ENCODE measurements around the gene RAB37. TPM values are rescaled to one million over a fixed set of nuclear protein-coding genes. Genes with fewer than 3 reads are reported as not detected.

RAB37 gene
- total RNA-seq, 3 donors from 2014 or later (not counting 1 experiment from before 2014, with no cell fraction given): 150 to 184 (median 169) TPM

DNA sequence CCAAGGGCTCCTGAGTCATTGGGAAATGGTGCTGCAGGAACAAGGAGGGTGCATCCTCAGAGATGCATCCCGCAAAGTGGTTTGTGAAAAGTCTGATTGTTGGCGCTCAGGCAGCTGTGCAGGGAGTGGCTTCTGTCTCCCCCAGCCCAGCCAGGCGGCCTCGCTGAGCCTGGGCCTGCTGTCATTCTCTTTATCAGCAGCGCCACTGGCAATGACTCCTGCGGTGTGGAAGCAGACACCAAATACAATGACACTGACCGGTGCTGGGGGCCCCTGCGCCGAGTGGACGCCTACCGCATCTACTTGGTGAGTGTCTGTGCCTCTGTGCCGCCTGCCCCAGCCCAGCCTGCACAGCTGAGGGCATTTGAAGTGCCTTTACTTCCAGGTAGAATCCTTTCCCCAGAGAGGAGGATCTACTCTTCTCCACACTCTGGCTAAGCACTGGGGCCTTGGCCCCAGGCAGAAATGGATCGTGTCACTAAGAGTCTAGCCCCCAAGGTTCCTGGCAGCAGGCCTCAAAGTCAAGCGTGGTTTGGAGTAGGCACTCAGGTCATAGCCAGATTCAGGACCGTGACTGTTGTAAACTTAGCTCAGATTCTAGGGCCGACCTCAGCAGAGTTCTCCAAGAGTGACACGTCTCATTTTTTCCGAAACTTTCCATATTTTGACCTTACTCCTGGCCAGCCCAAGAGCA, 58.4 kb downstream of the RAB37 start:
- Histone ChIP-seq H3K36me3 (ENCODE audit: control insufficient read depth, insufficient read depth, low read length) (peaks cover 52% of the 10 kb centered on the region), H3K9me3 (ENCODE audit: control insufficient read depth, insufficient read depth, low read length) (no peaks in the 10 kb centered on the region), H3K4me3 (ENCODE audit: low read length) (no peak overlapping the region), H3K27me3 (ENCODE audit: control insufficient read depth, insufficient read depth, low read length) (no peaks in the 10 kb centered on the region), H3K27ac (ENCODE audit: low read length) (no peak overlapping the region), H3K4me1 (ENCODE audit: control insufficient read depth, insufficient read depth, low read length) (peaks cover 14% of the 10 kb centered on the region)
- intact Hi-C loops (cut with micrococcal nuclease): no loop called here
- TF ChIP-seq, protein P1, sequence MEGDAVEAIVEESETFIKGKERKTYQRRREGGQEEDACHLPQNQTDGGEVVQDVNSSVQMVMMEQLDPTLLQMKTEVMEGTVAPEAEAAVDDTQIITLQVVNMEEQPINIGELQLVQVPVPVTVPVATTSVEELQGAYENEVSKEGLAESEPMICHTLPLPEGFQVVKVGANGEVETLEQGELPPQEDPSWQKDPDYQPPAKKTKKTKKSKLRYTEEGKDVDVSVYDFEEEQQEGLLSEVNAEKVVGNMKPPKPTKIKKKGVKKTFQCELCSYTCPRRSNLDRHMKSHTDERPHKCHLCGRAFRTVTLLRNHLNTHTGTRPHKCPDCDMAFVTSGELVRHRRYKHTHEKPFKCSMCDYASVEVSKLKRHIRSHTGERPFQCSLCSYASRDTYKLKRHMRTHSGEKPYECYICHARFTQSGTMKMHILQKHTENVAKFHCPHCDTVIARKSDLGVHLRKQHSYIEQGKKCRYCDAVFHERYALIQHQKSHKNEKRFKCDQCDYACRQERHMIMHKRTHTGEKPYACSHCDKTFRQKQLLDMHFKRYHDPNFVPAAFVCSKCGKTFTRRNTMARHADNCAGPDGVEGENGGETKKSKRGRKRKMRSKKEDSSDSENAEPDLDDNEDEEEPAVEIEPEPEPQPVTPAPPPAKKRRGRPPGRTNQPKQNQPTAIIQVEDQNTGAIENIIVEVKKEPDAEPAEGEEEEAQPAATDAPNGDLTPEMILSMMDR (IDR thresholded peaks at IDR 0.05): no peak
- H3K27ac Mint-ChIP-seq: no peak overlapping the region
- H3K36me3 Mint-ChIP-seq: no peaks in the 10 kb centered on the region
- ATAC-seq (no peak), DNase-seq (no peak)
- H3K4me3 Mint-ChIP-seq: no peak overlapping the region
- H3K27me3 Mint-ChIP-seq (ENCODE audit: low read depth in 2 of 2): no peaks in the 10 kb centered on the region
- H3K9me3 Mint-ChIP-seq: no peaks in the 10 kb centered on the region
- WGBS (ENCODE audit: insufficient coverage): 93% methylated on average over 18 of the region's 18 CpGs
- H3K4me1 Mint-ChIP-seq: peaks cover 10 to 13% of the 10 kb centered on the region in 2 donors

DNA sequence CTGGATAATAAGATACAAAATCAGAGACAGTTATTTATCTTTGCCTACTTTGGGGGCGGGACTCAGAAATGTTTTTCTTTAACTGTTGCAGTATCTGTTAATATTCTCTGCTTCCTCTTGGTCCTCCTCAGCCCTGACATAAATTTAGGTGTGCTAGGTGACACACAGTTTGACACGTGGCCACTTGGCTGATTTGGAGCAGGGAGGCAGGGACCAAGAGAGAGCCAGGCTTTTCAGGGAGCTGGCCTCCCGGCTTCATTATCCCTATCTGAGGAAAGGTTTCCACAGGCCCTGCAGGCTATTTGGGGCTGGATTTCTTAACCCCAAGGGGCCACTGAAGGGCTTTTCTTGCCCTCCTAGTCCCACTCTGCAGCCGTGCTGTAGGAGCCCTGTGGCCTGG, 59.2 kb downstream of the RAB37 start:
- ATAC-seq: no peak
- WGBS (ENCODE audit: insufficient coverage): 97% methylated on average over 4 of the region's 4 CpGs
- Histone ChIP-seq H3K9me3 (ENCODE audit: control insufficient read depth, insufficient read depth, low read length) (no peaks in the 10 kb centered on the region), H3K27ac (ENCODE audit: low read length) (no peak overlapping the region), H3K36me3 (ENCODE audit: control insufficient read depth, insufficient read depth, low read length) (peaks cover 55% of the 10 kb centered on the region), H3K4me3 (ENCODE audit: low read length) (no peak overlapping the region), H3K27me3 (ENCODE audit: control insufficient read depth, insufficient read depth, low read length) (no peaks in the 10 kb centered on the region), H3K4me1 (ENCODE audit: control insufficient read depth, insufficient read depth, low read length) (peaks cover 6% of the 10 kb centered on the region)
- no peak overlapping the region for H3K27ac Mint-ChIP-seq
- no peaks in the 10 kb centered on the region for H3K9me3 Mint-ChIP-seq
- intact Hi-C loops (cut with micrococcal nuclease): no loop called here
- H3K27me3 Mint-ChIP-seq (ENCODE audit: low read depth in 2 of 2): no peaks in the 10 kb centered on the region
- H3K36me3 Mint-ChIP-seq: no peaks in the 10 kb centered on the region
- DNase-seq: no peak
- H3K4me1 Mint-ChIP-seq: peaks cover 5 to 6% of the 10 kb centered on the region in 2 donors
- H3K4me3 Mint-ChIP-seq: no peak overlapping the region
- TF ChIP-seq, protein P1 (IDR thresholded peaks at IDR 0.05): no peak

DNA sequence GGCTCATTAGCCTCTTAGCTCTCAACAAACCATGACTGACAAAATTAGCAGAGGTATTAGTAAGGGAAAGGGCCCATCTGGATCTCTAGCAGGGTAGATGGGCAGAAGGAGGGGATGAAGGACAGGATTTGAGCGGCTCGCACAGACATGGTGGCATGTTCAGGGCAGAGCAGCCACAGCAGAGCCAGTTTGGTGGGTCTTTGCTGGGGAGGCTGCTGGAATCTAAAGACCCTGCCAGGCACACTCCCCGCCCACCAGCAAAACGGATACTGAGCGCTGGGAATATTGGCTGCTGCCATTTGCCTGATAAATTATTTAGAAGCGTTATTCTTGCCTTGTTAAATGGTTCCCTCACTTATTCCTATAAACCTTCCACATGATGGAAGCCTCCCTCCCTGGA, 59.8 kb downstream of the RAB37 start:
- Histone ChIP-seq H3K9me3 (ENCODE audit: control insufficient read depth, insufficient read depth, low read length) (no peaks in the 10 kb centered on the region), H3K4me1 (ENCODE audit: control insufficient read depth, insufficient read depth, low read length) (no peaks in the 10 kb centered on the region), H3K4me3 (ENCODE audit: low read length) (no peak overlapping the region), H3K27me3 (ENCODE audit: control insufficient read depth, insufficient read depth, low read length) (no peaks in the 10 kb centered on the region), H3K27ac (ENCODE audit: low read length) (no peak overlapping the region), H3K36me3 (ENCODE audit: control insufficient read depth, insufficient read depth, low read length) (peaks cover 59% of the 10 kb centered on the region)
- ATAC-seq (no peak), DNase-seq (no peak)
- WGBS (ENCODE audit: insufficient coverage): 98% methylated on average over 6 of the region's 6 CpGs
- H3K27me3 Mint-ChIP-seq (ENCODE audit: low read depth in 2 of 2): no peaks in the 10 kb centered on the region
- no peak overlapping the region for H3K27ac Mint-ChIP-seq
- no peaks in the 10 kb centered on the region for H3K4me1 Mint-ChIP-seq
- no peaks in the 10 kb centered on the region for H3K9me3 Mint-ChIP-seq
- no peaks in the 10 kb centered on the region for H3K36me3 Mint-ChIP-seq
- intact Hi-C loops (cut with micrococcal nuclease): no loop called here
- no peak overlapping the region for H3K4me3 Mint-ChIP-seq
- TF ChIP-seq, protein P1 (IDR thresholded peaks at IDR 0.05): no peak

Other genes starting within 250 kb of the RAB37 start
- 1 to 10 TPM; 2.0 to 4.9 (median 3.5) TPM for gene CD300LB, start 205.8 kb upstream of the RAB37 start, total RNA-seq
- gene CD300C, start 191.1 kb upstream of the RAB37 start, total RNA-seq: 1 to 10 TPM; 4.3 to 7.6 (median 6.9) TPM
- 1 to 10 TPM in 1 of 3 donors, under 1 TPM in 1, not detected in 1; 0.90 to 9.3 TPM for gene CD300H, start 169.7 kb upstream of the RAB37 start, total RNA-seq
- gene CD300LD, start 145.0 kb upstream of the RAB37 start, total RNA-seq: not detected
- 1 to 10 TPM; 6.9 to 10.0 (median 8.9) TPM for gene CD300E, start 113.5 kb upstream of the RAB37 start, total RNA-seq
- 10 to 100 TPM in 1 of 3 donors, 1 to 10 TPM in 2; 1.9 to 10.6 (median 8.7) TPM for gene CD300LF, start 24.3 kb upstream of the RAB37 start, total RNA-seq
- gene NHERF1, start 11.4 kb downstream of the RAB37 start, total RNA-seq: 100 to 1,000 TPM; 323 to 372 (median 362) TPM
- gene NAT9, start 39.1 kb downstream of the RAB37 start, total RNA-seq: 10 to 100 TPM; 20.0 to 27.2 (median 24.8) TPM
- not detected for gene GRIN2C, start 122.6 kb downstream of the RAB37 start, total RNA-seq
- 1 to 10 TPM; 4.5 to 9.1 (median 7.8) TPM for gene FDXR, start 135.7 kb downstream of the RAB37 start, total RNA-seq
- not detected for gene FADS6, start 156.4 kb downstream of the RAB37 start, total RNA-seq
- gene USH1G, start 186.0 kb downstream of the RAB37 start, total RNA-seq: not detected
- not detected for gene OTOP2, start 187.0 kb downstream of the RAB37 start, total RNA-seq
- gene OTOP3, start 198.6 kb downstream of the RAB37 start, total RNA-seq: not detected
- gene HID1, start 235.5 kb downstream of the RAB37 start, total RNA-seq: 1 to 10 TPM in 2 of 3 donors, under 1 TPM in 1; 0.66 to 9.5 (median 2.8) TPM

Measured in natural killer cell (primary cell).